ENCODE data around the gene CCDC70. TPM values are rescaled to one million over a fixed set of nuclear protein-coding genes. Genes with fewer than 3 reads are reported as not detected.

Gene CCDC70
- total RNA-seq, 1 experiment from 2014 or later, result not detected

DNA sequence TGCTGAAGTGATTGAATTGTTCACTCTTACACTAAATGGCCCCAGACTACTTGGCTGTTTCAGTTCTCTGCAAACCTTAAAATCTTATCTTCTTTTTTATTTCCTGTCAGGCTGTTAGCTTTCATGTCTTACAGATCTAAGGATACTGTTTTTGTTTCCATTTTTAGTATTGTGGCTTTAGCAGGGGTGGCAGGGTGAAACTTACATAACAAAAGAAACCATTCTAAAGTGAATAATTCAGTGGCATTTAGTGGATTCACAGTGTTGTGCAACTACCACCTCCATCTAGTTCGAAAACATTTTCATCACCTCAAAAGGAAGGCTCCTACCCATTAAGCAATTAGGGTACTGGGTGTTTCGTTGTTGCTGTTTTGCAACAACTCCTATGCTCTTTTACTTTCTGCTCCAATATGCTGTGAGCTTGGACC, 36.6 kb upstream of the CCDC70 start:
- H3K9me3 ChIP-seq, result no peaks in the 10 kb centered on the region
- no peak overlapping the region for H3K4me3 ChIP-seq
- 0 out of 2 replicates have a peak, but pooled peaks cover 2% of the 10 kb centered on the region for H3K27me3 ChIP-seq
- no peaks in the 10 kb centered on the region for H3K36me3 ChIP-seq
- DNase-seq, result no peak

DNA sequence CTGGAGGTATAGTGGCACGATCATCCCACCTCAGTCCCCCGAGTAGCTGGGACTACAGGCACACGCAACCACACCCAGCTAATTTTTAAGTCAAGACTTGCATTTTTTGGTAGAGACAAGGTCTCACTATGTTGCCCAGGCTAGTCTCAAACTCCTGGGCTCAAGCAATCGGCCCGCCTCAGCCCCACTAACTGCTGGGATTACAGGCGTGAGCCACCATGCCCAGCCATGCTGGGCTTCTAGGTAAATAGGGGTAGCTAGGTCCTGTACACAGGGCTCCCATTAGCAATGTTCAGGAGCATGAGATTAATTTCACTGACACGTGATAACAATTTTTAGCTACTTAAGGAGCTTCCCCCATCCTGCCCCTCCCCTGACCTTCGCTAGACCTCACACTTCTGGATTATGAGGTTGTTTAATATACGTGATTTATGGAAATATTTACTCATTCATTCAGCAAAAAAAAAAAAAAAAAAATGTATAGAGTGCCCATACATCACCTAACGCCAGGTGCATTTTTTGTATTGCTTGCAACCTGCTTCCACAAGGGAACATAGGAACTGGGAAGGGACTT, 36.0 kb upstream of the CCDC70 start:
- H3K36me3 ChIP-seq, result no peaks in the 10 kb centered on the region
- H3K27me3 ChIP-seq, result 0 out of 2 replicates have a peak, but pooled peaks cover 2% of the 10 kb centered on the region
- H3K9me3 ChIP-seq, result no peaks in the 10 kb centered on the region
- DNase-seq, result no peak
- no peak overlapping the region for H3K4me3 ChIP-seq

DNA sequence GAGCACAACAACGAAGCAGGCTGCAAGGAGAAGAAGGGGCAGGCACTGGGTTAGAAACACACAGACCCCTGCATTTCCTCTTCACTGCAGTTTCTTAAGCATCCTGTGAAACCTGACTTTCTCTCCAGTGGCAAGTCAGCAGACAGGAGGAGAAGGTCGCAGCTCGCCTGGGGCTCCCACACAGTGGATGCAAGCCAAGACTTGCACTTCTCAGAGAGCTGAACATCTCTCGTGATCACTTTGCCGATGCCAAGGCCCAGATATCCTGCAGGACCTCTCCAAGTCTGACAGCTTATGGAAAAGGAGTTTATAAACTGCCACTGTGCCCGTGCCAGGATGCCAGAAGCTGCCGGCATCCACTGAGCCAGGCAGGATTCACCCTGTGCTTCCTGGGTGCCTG, 35.2 kb upstream of the CCDC70 start:
- Histone ChIP-seq H3K36me3 (no peaks in the 10 kb centered on the region), H3K27me3 (0 out of 2 replicates have a peak, but pooled peaks cover 2% of the 10 kb centered on the region), H3K9me3 (no peaks in the 10 kb centered on the region), H3K4me3 (no peak overlapping the region)
- DNase-seq, result no peak

DNA sequence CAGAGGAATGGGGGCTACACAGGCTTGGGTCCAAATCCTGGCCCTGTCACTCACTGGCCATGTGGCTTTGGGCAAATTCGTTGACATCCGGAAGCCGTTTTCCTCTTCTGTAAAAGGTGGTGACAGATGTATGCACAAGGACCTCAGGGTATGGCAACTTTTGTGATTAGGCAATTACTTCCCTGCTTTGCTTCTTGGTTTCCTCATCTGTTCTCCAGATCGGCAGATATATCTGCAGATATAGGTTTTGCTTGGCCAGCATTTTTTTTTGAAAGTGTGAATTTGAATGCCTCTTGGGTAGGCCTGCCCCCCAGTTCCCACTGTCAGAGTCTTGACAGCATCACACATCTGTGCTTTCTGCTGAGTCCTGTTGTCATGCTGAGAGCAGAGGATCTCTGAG, 34.5 kb upstream of the CCDC70 start:
- no peak for DNase-seq
- Histone ChIP-seq H3K36me3 (no peaks in the 10 kb centered on the region), H3K4me3 (no peak overlapping the region), H3K9me3 (no peaks in the 10 kb centered on the region), H3K27me3 (0 out of 2 replicates have a peak, but pooled peaks cover 2% of the 10 kb centered on the region)

DNA sequence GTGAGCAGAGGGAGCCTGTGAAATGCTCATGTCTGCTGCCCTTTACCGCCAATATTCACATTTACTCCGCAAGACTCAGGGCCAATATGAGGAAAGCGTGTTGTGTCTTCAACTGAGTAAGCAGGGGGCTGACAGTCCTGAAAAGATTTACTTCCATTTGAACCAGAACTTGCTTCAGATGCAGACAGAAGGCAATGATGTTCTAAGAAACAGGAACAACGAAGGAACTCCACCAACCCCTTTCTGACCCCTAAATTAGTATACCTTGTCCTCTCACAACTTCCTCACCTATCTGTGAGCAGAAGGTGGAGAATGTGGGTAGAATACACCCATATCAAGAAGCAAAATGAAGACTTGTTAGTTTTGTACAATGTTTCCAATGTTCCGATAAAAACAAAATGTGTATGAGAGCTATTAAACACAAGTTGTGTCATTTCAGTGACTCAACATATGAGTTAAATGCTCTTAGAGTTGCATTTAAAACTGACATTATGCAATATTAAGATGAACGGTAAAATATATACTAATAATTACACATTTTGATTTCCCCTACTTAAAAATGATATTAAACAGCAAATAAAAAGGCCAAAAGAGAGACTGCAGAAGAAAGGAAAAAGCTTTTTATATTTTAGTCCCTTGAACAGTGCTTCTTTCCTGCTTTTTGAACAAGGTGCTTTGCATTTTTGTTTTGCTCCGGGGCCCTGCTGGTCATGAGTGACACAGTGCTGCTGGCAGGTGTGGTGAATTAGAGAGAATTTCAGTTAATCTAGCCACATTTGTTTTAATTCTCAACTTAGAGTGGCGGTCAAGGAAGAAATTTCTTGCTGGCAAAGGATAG, 32.8 kb upstream of the CCDC70 start:
- 0 out of 2 replicates have a peak, but pooled peaks cover 5% of the 10 kb centered on the region for H3K27me3 ChIP-seq
- no peak overlapping the region for H3K4me3 ChIP-seq
- no peaks in the 10 kb centered on the region for H3K9me3 ChIP-seq
- no peaks in the 10 kb centered on the region for H3K36me3 ChIP-seq
- DNase-seq, result no peak

DNA sequence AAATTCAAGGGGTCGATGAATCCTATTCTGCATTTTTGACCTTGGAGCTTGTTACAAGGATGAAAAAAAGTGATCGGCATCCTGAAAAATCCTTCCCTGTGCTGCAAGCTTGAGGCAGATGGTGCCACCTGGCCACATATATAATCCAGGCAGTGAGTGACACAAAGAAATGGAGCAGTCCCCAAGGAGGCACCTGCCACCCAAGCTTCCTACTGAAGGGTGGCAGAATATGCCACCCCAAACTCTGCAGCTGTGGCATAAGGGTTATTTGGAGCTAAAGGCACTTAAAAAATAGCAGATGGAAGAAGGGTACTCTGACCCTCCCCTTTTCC, 32.2 kb upstream of the CCDC70 start:
- no peak for DNase-seq
- Histone ChIP-seq H3K27me3 (0 out of 2 replicates have a peak, but pooled peaks cover 5% of the 10 kb centered on the region), H3K36me3 (no peaks in the 10 kb centered on the region), H3K4me3 (no peak overlapping the region), H3K9me3 (no peaks in the 10 kb centered on the region)

DNA sequence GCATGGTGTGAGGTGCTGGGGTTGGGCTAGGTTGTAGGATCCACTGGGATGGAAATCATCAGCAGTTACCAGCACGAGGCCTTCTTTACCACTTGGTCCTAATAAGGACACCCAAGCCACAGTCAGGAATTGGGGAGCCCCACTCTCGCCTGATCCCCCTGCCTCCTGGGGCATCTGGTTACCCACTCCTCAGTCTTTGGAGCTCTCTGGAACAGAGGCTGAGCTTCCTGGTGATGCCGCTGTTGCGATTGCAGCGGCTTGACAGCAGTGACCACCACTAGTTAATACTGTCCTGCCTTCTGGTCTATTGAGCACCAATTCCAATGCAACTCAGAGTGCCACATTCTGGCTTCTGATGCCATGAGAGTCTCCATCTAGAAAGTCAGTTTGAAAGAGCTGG, 30.2 kb upstream of the CCDC70 start:
- Histone ChIP-seq H3K4me3 (no peak overlapping the region), H3K36me3 (no peaks in the 10 kb centered on the region), H3K9me3 (no peaks in the 10 kb centered on the region), H3K27me3 (0 out of 2 replicates have a peak, but pooled peaks cover 5% of the 10 kb centered on the region)
- DNase-seq, result no peak

DNA sequence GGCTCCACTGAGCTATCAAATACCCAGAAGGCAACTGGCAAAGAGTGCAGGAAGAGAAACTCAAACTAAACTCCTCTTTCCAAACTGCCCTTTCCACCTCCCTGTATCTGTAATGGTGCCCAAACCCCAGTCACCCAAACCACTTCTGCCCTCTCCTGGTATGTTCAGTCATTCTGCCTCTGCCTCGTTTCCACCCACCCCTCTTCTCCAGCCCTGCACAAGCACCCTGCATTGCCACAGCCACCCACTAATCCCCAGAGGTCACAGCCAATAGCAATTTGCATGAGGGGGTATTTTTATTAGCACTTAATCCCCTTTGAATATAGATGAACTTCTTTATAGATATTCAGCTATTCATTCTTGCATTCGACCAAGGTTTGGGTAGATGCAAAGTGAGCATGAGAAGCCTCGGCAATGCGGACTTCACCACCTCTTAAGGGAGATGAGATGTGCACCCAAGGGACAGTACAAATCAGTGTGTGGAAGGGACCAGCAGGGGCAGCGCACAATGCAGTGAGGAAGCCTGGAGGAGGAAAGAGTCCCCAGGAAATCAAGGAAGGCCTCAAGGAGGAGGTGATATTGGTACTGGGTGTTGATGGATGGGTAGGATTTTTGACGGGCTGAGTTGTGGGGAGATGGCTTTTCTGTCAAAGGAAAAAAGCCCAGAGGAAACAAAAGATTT, 29.2 kb upstream of the CCDC70 start:
- Histone ChIP-seq H3K4me3 (no peak overlapping the region), H3K9me3 (no peaks in the 10 kb centered on the region), H3K36me3 (no peaks in the 10 kb centered on the region), H3K27me3 (0 out of 2 replicates have a peak, but pooled peaks cover 5% of the 10 kb centered on the region)
- DNase-seq, result peak; percentile 30

DNA sequence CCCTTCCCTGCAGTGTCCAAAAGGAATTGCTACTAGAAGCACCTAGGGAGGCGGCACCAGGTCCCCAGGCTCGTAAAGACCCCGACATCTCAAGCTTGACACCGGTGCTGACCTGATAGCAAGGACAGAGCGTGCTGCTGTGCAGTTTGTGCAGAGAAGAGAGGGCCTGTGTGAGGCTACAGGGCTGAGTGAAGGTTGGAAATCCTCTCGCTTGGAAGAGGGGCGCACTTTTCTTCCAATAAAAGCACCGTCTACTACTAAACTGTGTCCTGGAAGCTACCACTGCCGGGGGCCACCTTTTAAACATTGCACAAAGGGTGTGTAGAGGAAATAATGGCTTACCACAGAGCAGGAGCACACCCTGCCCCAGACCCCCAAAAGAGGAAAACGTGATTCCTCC, 27.8 kb upstream of the CCDC70 start:
- no peaks in the 10 kb centered on the region for H3K36me3 ChIP-seq
- no peaks in the 10 kb centered on the region for H3K9me3 ChIP-seq
- H3K27me3 ChIP-seq, result 0 out of 2 replicates have a peak, but pooled peaks cover 3% of the 10 kb centered on the region
- H3K4me3 ChIP-seq, result no peak overlapping the region
- DNase-seq, result no peak

DNA sequence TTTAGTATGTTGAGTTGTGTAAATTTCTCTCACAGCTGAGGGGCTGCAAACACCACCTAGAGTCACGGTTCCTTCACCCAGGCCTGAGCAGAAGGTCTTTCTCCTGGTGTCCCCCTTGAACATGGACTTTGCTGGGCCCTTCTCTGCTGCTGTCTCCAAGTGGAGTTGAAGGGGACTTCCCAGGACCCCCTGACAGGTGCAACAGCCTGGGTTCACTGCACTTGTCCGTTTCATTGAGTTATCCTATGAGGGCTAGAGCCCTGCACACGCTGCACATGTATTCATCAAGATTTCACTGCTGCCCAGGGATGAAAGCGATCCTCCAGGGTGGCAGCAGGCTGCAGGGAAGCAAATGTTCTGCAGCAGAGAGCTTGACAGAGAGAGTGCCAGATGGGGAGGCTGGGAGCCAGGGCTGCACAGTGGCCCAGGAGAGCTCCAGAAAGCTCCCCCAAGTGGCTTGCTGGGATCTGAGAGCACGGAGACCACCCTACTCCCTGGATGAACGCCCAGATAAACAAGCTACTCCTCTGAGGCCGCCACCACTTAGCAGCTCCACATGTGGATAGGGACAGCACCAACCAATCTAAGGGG, 27.1 kb upstream of the CCDC70 start:
- Histone ChIP-seq H3K36me3 (no peaks in the 10 kb centered on the region), H3K9me3 (no peaks in the 10 kb centered on the region), H3K27me3 (0 out of 2 replicates have a peak, but pooled peaks cover 3% of the 10 kb centered on the region), H3K4me3 (no peak overlapping the region)
- DNase-seq, result no peak

DNA sequence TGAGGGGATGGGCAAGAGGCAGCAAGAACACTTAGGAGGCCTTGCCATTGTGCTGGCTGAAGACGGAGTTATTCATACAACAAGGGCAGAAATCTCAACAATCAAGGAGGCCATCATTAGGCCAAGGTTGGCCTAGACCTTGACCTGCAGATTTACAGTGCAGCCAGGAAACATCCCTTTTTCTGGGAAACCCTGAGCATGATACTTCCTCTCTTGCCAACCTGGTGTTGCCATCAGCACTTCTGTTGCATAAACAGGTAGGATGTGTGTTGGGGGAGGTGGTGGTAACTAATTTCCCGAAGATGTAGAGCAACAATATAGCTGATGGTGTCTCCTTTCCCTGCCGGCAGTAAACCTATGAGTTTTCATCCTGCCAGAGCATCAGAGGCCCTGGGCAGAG, 24.8 kb upstream of the CCDC70 start:
- Histone ChIP-seq H3K27me3 (0 out of 2 replicates have a peak, but pooled peaks cover 5% of the 10 kb centered on the region), H3K4me3 (no peak overlapping the region), H3K9me3 (no peaks in the 10 kb centered on the region), H3K36me3 (no peaks in the 10 kb centered on the region)
- no peak for DNase-seq

DNA sequence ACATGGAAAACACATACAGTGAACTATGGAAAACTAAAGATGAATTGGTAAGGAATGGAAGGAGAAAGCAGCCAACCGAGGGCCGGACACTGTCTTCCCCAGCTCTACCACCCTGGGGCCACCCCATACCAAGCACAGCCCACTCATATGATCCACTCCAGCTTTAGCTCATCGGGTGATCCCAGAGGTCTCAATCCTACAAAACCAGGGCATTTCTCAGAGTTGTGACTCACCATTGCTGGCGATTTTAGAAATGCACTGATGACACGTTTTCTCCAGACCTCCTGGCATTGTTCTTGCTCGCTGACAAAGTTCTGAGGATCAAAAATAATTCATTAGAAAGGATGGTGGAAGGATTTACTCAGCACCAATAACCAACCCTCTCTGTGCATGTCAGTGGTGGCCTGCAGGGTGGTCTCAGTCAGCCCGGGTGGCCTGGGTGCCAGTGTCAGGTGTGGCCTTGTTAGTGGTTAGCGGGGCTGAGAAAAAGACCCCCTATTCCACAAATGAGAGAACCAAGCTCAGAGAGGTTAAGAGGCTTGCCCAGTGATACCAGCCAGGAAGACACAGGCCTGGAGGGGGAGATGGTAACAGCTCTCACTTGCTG, 23.4 kb upstream of the CCDC70 start:
- no peak overlapping the region for H3K4me3 ChIP-seq
- H3K36me3 ChIP-seq, result no peaks in the 10 kb centered on the region
- peak; percentile 32 for DNase-seq
- H3K27me3 ChIP-seq, result peaks cover 7% of the 10 kb centered on the region
- H3K9me3 ChIP-seq, result no peaks in the 10 kb centered on the region

DNA sequence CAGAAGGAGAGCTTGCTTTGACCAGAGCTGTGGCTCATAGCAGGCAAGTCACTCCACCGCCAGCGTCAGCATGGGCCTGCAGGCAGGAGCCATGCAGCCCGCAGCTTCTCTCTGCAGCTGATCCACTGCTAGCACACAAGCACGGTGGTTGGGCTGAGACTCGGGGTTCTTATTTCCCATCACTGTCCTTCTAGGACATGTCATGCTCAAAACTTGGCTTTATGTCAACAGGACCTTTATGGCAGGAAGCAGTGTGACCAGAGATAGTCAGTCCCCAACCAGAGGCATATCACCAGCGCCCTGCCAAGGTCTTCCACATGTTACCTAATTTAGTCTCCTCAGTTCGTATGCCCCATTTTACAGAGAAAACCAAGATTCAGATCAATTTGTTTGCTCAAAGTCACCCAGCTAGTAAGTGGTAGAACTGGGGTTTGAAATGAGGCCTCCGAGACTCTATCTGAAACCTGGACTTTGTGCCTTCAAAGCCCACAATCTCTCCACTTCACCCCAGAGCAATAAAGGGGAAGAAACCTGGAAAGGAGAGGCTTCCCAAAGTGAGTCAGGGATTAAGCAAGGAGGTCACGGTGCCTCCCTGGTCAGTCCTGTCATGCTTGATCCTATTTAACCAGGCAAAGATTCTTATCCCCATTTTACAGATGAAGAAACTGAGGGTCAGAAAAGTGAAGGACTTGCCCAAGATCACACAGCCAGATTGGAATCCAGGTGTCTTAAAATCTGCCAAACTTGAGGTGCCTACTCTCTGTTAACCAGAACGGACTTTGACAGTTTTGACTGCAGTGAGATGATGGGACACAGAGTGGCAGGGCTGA, 21.8 kb upstream of the CCDC70 start:
- H3K4me3 ChIP-seq, result no peak overlapping the region
- H3K9me3 ChIP-seq, result no peaks in the 10 kb centered on the region
- no peak for DNase-seq
- peaks cover 15% of the 10 kb centered on the region for H3K27me3 ChIP-seq
- no peaks in the 10 kb centered on the region for H3K36me3 ChIP-seq

DNA sequence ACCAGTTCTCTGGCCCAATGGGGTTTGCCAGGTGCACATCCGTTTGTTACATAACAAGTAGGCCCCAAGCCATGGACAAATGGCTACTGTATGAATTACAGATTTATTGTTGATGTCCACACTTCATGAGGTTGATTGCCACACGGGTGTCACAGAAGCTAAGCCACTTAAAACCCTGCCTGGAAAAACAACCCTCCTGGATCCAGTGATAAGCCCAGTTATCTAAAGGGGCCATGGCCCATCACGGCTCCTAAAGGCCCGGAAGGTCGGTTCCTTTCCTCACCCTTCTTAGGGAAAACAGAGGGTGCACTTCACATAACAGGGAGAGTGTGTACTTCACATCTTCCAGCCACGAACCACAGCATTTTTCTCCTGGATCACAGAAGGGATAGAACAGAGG, 20.9 kb upstream of the CCDC70 start:
- peaks cover 16% of the 10 kb centered on the region for H3K27me3 ChIP-seq
- DNase-seq, result no peak

DNA sequence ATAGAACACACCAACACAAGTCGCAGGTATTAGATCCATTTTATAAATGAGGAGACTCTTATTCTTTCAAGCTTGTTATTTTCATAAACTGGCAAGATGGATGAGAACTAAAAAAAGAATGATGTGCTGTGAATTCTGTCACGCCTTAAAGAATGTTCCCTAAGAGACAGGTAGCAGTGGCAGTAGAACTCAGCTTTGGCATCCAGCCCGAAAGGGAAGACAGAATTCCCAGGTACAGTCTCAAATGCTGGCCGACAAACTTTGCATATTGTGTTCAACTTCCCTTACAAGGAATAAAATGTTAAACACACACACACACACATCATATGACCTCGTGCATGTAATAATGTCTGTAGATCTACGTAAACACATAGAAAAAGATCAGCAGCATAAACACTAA, 20.0 kb upstream of the CCDC70 start:
- Histone ChIP-seq H3K9me3 (no peaks in the 10 kb centered on the region), H3K36me3 (no peaks in the 10 kb centered on the region), H3K27me3 (peaks cover 16% of the 10 kb centered on the region), H3K4me3 (no peak overlapping the region)
- no peak for DNase-seq

More for the DNA sequence above, 20.9 kb upstream of the CCDC70 start:
- H3K9me3 ChIP-seq, result no peaks in the 10 kb centered on the region
- no peaks in the 10 kb centered on the region for H3K36me3 ChIP-seq
- no peak overlapping the region for H3K4me3 ChIP-seq

DNA sequence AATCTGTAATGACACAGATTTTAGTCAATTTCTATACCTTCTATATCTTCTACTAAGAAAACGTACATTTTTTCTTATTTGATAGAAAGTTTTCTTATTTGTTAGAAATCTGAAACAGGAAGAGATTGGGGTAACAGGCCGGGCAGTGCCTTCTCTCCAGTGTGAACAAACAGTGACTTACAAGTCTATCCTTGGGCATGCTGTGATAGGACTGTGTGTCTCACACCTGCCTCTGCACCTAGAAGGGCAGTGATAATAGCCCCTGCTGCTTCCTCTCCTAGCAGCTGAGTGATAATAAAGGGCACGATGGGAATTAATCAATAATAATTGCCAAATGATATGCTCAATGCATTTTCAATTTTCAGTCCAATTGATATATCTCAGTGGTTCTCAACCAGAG, 18.2 kb upstream of the CCDC70 start:
- H3K9me3 ChIP-seq, result no peaks in the 10 kb centered on the region
- DNase-seq, result no peak
- no peaks in the 10 kb centered on the region for H3K36me3 ChIP-seq
- H3K27me3 ChIP-seq, result peaks cover 16% of the 10 kb centered on the region
- no peak overlapping the region for H3K4me3 ChIP-seq
